AG04450 (cell line): Measurements from ENCODE around the gene COQ9. TPM values are rescaled to one million over a fixed set of nuclear protein-coding genes. Genes with fewer than 3 reads are reported as not detected.

Experiments used
- CTCF ChIA-PET: fragments of 300-600, 350-600 bp; formaldehyde crosslinking; extraction: SDS; loops from one replicate; lab custom pipeline; 2022; ENCODE audit warnings: antibody characterized with exemption, inconsistent platforms; lab: Charles Lee
- POLR2A ChIA-PET: fragments of 350-600 bp; formaldehyde crosslinking; extraction: SDS; loops from one replicate; lab custom pipeline; 2021; ENCODE audit warnings: antibody characterized with exemption, inconsistent platforms; lab: Yijun Ruan, JAX
- DNase-seq: peaks from one replicate; pipeline ENCODE4 v3.0.0-alpha.2; 2011; ENCODE audit warnings: low read depth, low spot score
- H3K27ac ChIP-seq: one replicate; pipeline ENCODE4 v1.5.1; 2012; ENCODE audit warnings: low read depth, low read length, control low read depth
- H3K27me3 ChIP-seq: one replicate; pipeline ENCODE4 v1.6.0; 2012; ENCODE audit warnings: low read length; ENCODE audit not compliant: control insufficient read depth, insufficient read depth
- H3K4me3 ChIP-seq: 2 replicates; pipeline ENCODE4 v1.5.1; 2011; ENCODE audit warnings: mild to moderate bottlenecking, low read depth, low read length, control low read depth
- H3K9me3 ChIP-seq: 2 replicates; pipeline ENCODE4 v1.5.1; 2012; ENCODE audit warnings: low read length; ENCODE audit not compliant: control insufficient read depth, insufficient read depth
- polyA plus RNA-seq: library from polyadenylated mRNA; depleted of rRNA; stranded (reverse); fragments of >200 nt; gene quantifications from 2 replicates; pipeline ENCODE4 v1.2.3, GENCODE V29; 2011
- TF ChIP-seq, protein P1 (sequence below): IDR thresholded peaks from 2 replicates; pipeline ENCODE4 v1.5.1; 2011; ENCODE audit warnings: low read depth, low read length, control low read depth, inconsistent platforms

The COQ9 gene
- polyA plus RNA-seq, 1 experiment = 59.0 TPM

DNA sequence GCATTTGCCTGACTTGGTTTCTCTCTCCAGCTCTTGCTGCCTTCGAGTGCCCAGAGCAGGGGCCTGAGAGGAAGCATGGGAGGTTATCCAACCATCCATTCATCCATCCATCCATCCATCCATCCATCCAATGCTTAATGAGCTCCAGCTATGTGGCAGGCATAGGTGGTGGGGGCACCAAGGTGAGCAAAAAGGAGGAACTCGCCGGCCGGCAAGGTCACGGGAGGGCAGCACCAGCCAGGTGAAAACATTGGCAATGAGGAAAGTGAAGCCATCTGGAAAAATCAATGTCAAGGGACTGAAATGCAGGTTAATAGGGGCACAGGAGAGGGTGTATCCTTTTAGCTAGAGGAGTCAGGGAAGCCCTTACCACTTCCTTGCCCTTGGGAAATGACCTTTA is 57.2 kb downstream of the COQ9 start:
- CTCF ChIA-PET = interaction anchor here (1.0 to 2.7 kb wide), 2 partner anchors 12 to 16 kb away, joined by 5 to 15 read pairs; no protein-coding TSS in a partner anchor

DNA sequence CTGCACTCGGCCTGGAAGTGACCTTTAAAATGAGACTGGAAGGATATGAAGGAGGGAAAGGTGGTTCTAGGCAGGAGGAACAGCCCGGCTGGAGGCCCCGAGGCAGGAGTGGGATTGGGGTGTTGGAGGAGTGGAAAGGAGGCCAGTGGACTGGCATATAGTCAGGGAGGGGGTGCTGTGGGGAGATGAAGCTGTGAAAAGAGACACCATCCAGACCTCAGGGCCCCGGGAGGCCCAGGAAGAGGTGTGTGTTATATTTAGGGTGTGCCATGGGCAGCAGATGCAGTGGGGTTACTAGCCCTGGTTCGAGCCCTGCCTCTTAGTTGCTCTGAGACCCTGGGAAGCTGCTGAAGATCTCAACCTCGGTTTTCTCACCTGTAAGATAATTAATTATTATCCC is 57.9 kb downstream of the COQ9 start:
- H3K9me3 ChIP-seq = no peaks in the 10 kb centered on the region
- TF ChIP-seq, protein P1, sequence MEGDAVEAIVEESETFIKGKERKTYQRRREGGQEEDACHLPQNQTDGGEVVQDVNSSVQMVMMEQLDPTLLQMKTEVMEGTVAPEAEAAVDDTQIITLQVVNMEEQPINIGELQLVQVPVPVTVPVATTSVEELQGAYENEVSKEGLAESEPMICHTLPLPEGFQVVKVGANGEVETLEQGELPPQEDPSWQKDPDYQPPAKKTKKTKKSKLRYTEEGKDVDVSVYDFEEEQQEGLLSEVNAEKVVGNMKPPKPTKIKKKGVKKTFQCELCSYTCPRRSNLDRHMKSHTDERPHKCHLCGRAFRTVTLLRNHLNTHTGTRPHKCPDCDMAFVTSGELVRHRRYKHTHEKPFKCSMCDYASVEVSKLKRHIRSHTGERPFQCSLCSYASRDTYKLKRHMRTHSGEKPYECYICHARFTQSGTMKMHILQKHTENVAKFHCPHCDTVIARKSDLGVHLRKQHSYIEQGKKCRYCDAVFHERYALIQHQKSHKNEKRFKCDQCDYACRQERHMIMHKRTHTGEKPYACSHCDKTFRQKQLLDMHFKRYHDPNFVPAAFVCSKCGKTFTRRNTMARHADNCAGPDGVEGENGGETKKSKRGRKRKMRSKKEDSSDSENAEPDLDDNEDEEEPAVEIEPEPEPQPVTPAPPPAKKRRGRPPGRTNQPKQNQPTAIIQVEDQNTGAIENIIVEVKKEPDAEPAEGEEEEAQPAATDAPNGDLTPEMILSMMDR = no peak
- H3K4me3 ChIP-seq = no peak overlapping the region
- no peak for DNase-seq
- ChIA-PET CTCF (interaction anchor here (0.5 to 2.7 kb wide), 3 partner anchors 12 to 18 kb away, joined by 3 to 15 read pairs (median 5); no protein-coding TSS in a partner anchor), POLR2A (interaction anchor here (0.7 kb wide), 1 partner anchor 94 kb away, joined by 4 read pairs; no protein-coding TSS in a partner anchor)
- peaks cover 62% of the 10 kb centered on the region for H3K27me3 ChIP-seq
- no peak overlapping the region for H3K27ac ChIP-seq

More for the DNA sequence above, 57.2 kb downstream of the COQ9 start:
- DNase-seq = no peak
- Histone ChIP-seq H3K27ac (no peak overlapping the region), H3K4me3 (no peak overlapping the region), H3K27me3 (peaks cover 60% of the 10 kb centered on the region), H3K9me3 (no peaks in the 10 kb centered on the region)
- POLR2A ChIA-PET = interaction anchor here (0.7 kb wide), 1 partner anchor 94 kb away, joined by 4 read pairs; no protein-coding TSS in a partner anchor
- TF ChIP-seq, protein P1 = no peak

DNA sequence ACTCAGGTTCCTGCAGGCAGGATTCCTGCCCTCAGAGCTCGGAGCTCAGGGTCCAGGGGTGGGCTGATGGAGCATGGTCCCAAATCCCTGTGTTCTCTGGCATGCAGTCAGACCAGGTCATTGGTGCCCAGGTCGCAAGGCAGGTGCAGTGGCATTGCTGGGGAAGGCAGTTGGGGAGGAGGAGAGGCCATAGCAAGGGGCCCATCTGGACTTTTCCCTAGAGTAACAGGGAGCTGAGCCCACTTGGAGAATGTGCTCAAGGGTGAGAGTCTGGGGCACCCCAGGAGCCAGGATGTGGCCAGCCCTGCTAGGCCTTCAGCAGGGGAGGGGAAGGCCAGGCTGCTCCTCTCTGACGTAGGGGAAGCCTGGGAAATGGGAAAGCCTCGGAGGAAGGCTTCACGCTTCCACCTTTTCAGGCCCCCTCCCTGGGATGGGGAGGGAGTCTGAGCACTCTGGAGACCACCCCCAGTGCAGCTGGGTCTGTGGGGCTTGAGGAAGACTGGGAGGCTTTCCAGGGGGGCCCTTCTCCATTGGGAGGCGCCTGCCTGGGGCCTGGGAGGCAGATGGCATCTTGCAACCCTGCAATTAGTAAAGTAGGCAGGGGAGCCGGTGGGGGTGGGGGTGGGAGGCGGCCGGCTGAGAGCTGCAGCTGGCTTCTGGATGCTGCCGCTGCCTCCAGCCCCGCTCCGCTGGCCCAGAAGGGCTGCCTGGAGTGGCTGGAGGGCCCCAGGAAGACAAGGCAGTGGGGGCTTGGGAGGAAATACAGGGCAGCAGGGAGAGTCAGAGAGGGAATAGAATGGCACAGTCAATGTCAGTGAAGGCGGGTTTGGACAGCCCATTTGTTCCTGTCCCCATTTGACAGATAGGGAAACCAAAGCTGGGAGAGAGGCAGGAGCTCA is 60.1 kb downstream of the COQ9 start:
- ChIA-PET CTCF (interaction anchor here (3.9 kb wide), 1 partner anchor 12 kb away, joined by 26 read pairs; no protein-coding TSS in a partner anchor), POLR2A (no interaction called here)
- no peaks in the 10 kb centered on the region for H3K9me3 ChIP-seq
- TF ChIP-seq, protein P1 = no peak
- no peak for DNase-seq
- H3K27me3 ChIP-seq = peaks cover 53% of the 10 kb centered on the region
- H3K27ac ChIP-seq = no peak overlapping the region
- no peak overlapping the region for H3K4me3 ChIP-seq

DNA sequence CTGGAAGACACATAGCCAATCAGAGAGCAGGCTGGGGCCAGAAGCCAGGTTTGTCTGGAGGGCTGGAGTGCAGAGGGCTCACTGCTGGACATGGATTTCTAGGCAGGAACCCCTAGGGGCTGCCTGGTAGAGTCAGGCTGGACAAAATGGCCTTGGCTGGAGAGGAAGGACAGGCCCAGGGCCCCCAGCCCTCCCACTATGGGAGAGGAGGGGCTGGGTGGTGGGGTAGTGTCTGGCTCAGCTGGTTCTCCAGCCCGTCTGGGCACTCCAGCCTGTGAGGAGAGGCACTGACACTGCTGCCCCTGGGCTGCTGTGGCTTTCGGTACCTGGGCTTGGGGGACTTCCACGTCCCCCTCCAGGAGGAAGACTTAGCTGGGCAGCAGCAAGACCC is 60.8 kb downstream of the COQ9 start:
- Histone ChIP-seq H3K27ac (no peak overlapping the region), H3K9me3 (no peaks in the 10 kb centered on the region), H3K4me3 (no peak overlapping the region), H3K27me3 (peaks cover 48% of the 10 kb centered on the region)
- ChIA-PET POLR2A (no interaction called here), CTCF (interaction anchor here (0.9 to 3.9 kb wide), 2 partner anchors 12 to 91 kb away, joined by 3 to 26 read pairs; no protein-coding TSS in a partner anchor)
- no peak for DNase-seq
- TF ChIP-seq, protein P1 = no peak
